Nephron progenitor cell (in vitro differentiated cells): ENCODE measurements around the gene TBCD.

Experiments used
- DNase-seq: peaks from one replicate; pipeline ENCODE4 v3.0.0; 2021
- H3K27ac Mint-ChIP-seq: 2 replicates; pipeline ENCODE4 v1.8.0; 2021; ENCODE audit warnings: mild to moderate bottlenecking, moderate library complexity, mixed read lengths
- H3K27me3 Mint-ChIP-seq: 2 replicates; pipeline ENCODE4 v1.8.0; 2021; ENCODE audit warnings: mild to moderate bottlenecking, low read depth, mixed read lengths; ENCODE audit not compliant: poor library complexity
- H3K36me3 Mint-ChIP-seq: 2 replicates; pipeline ENCODE4 v1.8.0; 2021; ENCODE audit warnings: low read depth, mixed read lengths
- H3K4me1 Mint-ChIP-seq: 2 replicates; pipeline ENCODE4 v1.8.0; 2021; ENCODE audit warnings: mixed read lengths
- H3K4me3 Mint-ChIP-seq: 2 replicates; pipeline ENCODE4 v1.8.0; 2021; ENCODE audit warnings: mild to moderate bottlenecking, moderate library complexity, mixed read lengths
- H3K9me3 Mint-ChIP-seq: 2 replicates; pipeline ENCODE4 v1.8.0; 2021; ENCODE audit warnings: mild to moderate bottlenecking, moderate library complexity, mixed read lengths
- CTCF ChIP-seq: fragments of 200-600 bp; sonication (generic); IDR thresholded peaks from 2 replicates; pipeline ENCODE4 v1.5.0; 2021; ENCODE audit warnings: antibody characterized with exemption

TBCD gene

GRCh38 chr17:82865274-82865673 is 113.4 kb downstream of the TBCD start:
- no peaks in the 10 kb centered on the region for H3K9me3 Mint-ChIP-seq
- H3K27ac Mint-ChIP-seq = peak overlapping the region; percentile 53
- peaks cover 6% of the 10 kb centered on the region for H3K36me3 Mint-ChIP-seq
- H3K27me3 Mint-ChIP-seq = peaks cover 3% of the 10 kb centered on the region
- no peak for TF ChIP-seq CTCF
- H3K4me3 Mint-ChIP-seq = no peak overlapping the region
- H3K4me1 Mint-ChIP-seq = peaks cover 89% of the 10 kb centered on the region
- DNase-seq = no peak

DNA sequence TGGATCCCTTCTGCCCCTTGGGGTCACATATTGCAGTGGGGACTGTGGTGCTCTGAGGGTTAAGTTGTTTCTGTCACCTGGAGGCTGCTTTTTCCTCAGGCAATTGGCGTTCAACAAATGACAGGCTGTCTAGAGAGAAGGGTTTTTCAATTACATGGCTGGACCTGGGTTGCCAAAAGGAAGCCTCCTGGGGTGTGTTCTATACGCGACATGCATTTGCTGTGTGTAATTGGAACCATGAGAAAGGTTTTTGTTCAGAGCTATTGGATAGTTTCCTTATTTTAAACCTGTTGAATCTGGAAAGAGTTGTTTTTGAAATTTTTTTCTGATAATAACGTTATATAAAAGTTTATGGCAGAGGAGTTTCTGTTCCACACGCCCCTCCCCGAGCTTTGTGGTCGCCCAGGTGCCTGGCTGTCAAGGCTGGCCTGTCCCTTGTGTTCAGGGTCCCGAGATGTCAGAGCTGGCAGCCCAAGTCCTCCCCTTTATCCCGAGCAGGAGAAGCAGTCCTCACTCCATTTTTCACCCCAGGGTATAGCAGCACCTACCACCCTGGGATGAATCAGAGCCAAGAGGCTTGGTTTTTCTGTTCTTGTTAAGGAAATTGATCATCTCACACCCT is 114.0 kb downstream of the TBCD start:
- no peak for TF ChIP-seq CTCF
- H3K27me3 Mint-ChIP-seq = peaks cover 3% of the 10 kb centered on the region
- H3K36me3 Mint-ChIP-seq = peaks cover 12% of the 10 kb centered on the region
- peak overlapping the region; percentile 92 for H3K27ac Mint-ChIP-seq
- H3K4me1 Mint-ChIP-seq = peaks cover 88% of the 10 kb centered on the region
- no peaks in the 10 kb centered on the region for H3K9me3 Mint-ChIP-seq
- DNase-seq = no peak
- H3K4me3 Mint-ChIP-seq = no peak overlapping the region

- no peak for DNase-seq
- peaks cover 80% of the 10 kb centered on the region for H3K4me1 Mint-ChIP-seq
Observed at GRCh38 chr17:82866590-82867191, 114.8 kb downstream of the TBCD start.

GRCh38 chr17:82867763-82868325 is 116.0 kb downstream of the TBCD start:
- peak overlapping the region; percentile 71 for H3K27ac Mint-ChIP-seq
- H3K9me3 Mint-ChIP-seq = no peaks in the 10 kb centered on the region
- TF ChIP-seq CTCF = no peak
- no peak for DNase-seq
- H3K4me3 Mint-ChIP-seq = no peak overlapping the region
- H3K36me3 Mint-ChIP-seq = peaks cover 21% of the 10 kb centered on the region
- peaks cover 3% of the 10 kb centered on the region for H3K27me3 Mint-ChIP-seq
- H3K4me1 Mint-ChIP-seq = peaks cover 68% of the 10 kb centered on the region

More at GRCh38 chr17:82866590-82867191, 114.8 kb downstream of the TBCD start:
- H3K27ac Mint-ChIP-seq = peak overlapping the region; percentile 92
- H3K36me3 Mint-ChIP-seq = peaks cover 16% of the 10 kb centered on the region
- H3K27me3 Mint-ChIP-seq = peaks cover 3% of the 10 kb centered on the region
- no peak overlapping the region for H3K4me3 Mint-ChIP-seq
- H3K9me3 Mint-ChIP-seq = no peaks in the 10 kb centered on the region
- TF ChIP-seq CTCF = no peak

DNA sequence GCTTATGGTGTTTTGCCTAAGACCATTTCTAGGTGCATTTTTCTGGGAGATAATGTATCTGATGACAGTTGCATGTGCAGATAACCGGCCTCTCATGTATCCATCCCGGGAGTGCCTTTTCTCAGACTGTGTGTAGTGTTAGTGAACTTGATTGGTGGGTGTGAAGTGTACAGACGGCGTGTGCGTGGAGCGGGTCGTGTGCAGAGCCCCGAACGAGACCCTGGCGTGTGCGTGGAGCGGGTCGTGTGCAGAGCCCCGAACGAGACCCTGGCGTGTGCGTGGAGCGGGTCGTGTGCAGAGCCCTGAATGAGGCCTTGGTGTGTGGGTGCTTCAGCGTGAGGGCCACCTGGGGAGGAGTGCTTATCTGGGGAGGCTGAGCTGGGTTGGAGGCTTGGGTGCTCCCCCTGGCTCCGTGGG is 116.9 kb downstream of the TBCD start:
- Mint-ChIP-seq H3K9me3 (no peaks in the 10 kb centered on the region), H3K36me3 (peaks cover 21% of the 10 kb centered on the region), H3K4me3 (peak overlapping the region; percentile 0), H3K27ac (no peak overlapping the region), H3K27me3 (peaks cover 3% of the 10 kb centered on the region), H3K4me1 (peaks cover 59% of the 10 kb centered on the region)
- DNase-seq = no peak
- no peak for TF ChIP-seq CTCF
